ENCODE results near the gene UBP1.

UBP1 gene

GRCh38 chr3:33391255-33391995 is 48.8 kb downstream of the UBP1 start (continued):
- TF ChIP-seq ZBTB10 (tag by site-specific recombination; IDR thresholded peaks at IDR 0.05) (no peak), ZNF433 (tag by site-specific recombination; IDR thresholded peaks at IDR 0.05; ENCODE audit: low read depth) (no peak), ZNF114 (tag by site-specific recombination; IDR thresholded peaks at IDR 0.05) (no peak), ZNF398 (tag by site-specific recombination; IDR thresholded peaks at IDR 0.05) (no peak), ZNF366 (tag by site-specific recombination; conservative IDR thresholded peaks at IDR 0.05) (no peak)

GRCh38 chr3:33389908-33390307 is 50.3 kb downstream of the UBP1 start:
- Histone ChIP-seq H3K9me3 (ENCODE audit: control insufficient read depth, insufficient read depth, low read depth, low read length) (no peaks in the 10 kb centered on the region), H3K4me3 (ENCODE audit: low read depth, low read length) (no peak overlapping the region), H3K27ac (ENCODE audit: extremely low read depth, low read depth, low read length) (no peak overlapping the region), H3K36me3 (ENCODE audit: control insufficient read depth in 2 of 2, insufficient read depth in 1 of 2, low read length in 2 of 2) (peaks cover 9 to 73% of the 10 kb centered on the region in 2 experiments), H3K4me1 (ENCODE audit: control insufficient read depth, insufficient read depth, low read length) (peaks cover 2% of the 10 kb centered on the region; the same call in 1 of the 2 replicates)
- CTCF ChIA-PET, result no interaction called here
- TF ChIP-seq WT1 (tag by site-specific recombination; IDR thresholded peaks at IDR 0.05), result no peak
- TF ChIP-seq ZNF521 (tag by site-specific recombination; IDR thresholded peaks at IDR 0.05), result no peak
- TF ChIP-seq ZBTB48 (tag by site-specific recombination; IDR thresholded peaks at IDR 0.05), result no peak
- TF ChIP-seq ZNF626 (tag by site-specific recombination; IDR thresholded peaks at IDR 0.05), result no peak
- no peak for TF ChIP-seq ZNF621 (tag by site-specific recombination; IDR thresholded peaks at IDR 0.05)
- no peak for TF ChIP-seq ZEB2 (tag by site-specific recombination; IDR thresholded peaks at IDR 0.05)
- no peak for TF ChIP-seq ZBTB49 (tag by site-specific recombination; IDR thresholded peaks at IDR 0.05; ENCODE audit: low read depth)
- no peak for TF ChIP-seq SP7 (tag by site-specific recombination; IDR thresholded peaks at IDR 0.05)
- no peak for TF ChIP-seq GLI4 (tag by site-specific recombination; IDR thresholded peaks at IDR 0.05)
- TF ChIP-seq ZNF555 (tag by site-specific recombination; conservative IDR thresholded peaks at IDR 0.05), result no peak
- no peak for TF ChIP-seq TSHZ1 (tag by site-specific recombination; IDR thresholded peaks at IDR 0.05; ENCODE audit: borderline replicate concordance)
- no peak for TF ChIP-seq HOXD13 (CRISPR knock-in tag; IDR thresholded peaks at IDR 0.05; ENCODE audit: borderline replicate concordance)
- POLR2A ChIA-PET, result no interaction called here
